Endometrial microvascular endothelial cells (primary cell): Measurements from ENCODE around the gene GNA12. TPM values are rescaled to one million over a fixed set of nuclear protein-coding genes. Genes with fewer than 3 reads are reported as not detected.
"Not testable (repeated sequence)": the region's sequence is repeated elsewhere in the genome, so short reads cannot be mapped to it uniquely, and the experiment has no call there.

Experiments used
- in situ Hi-C: cut with HindIII; loops from 2 replicates; pipeline ENCODE4 v1.10.0; 2017; ENCODE audit warnings: low sequenced_read_pairs, low pct_unique_long_range_greater_than_20kb; ENCODE audit errors: inconsistent ontology term
- total RNA-seq: library from RNA; depleted of rRNA; stranded (reverse); fragments of >200 nt; gene quantifications from one replicate; pipeline ENCODE4 v1.2.3, GENCODE V29; 2015; ENCODE audit errors: inconsistent ontology term

Gene GNA12
- total RNA-seq, 1 donor from 2014 or later: 66.5 TPM

GRCh38 chr7:2869981-2870380, 25.9 kb upstream of the GNA12 start:
- in situ Hi-C loops: no loop called here

- in situ Hi-C loops: no loop called here
These were observed 22.5 kb upstream of the GNA12 start for GRCh38 chr7:2866601-2867000.

GRCh38 chr7:2864999-2865670, 21.0 kb upstream of the GNA12 start:
- in situ Hi-C loops: no loop called here

DNA sequence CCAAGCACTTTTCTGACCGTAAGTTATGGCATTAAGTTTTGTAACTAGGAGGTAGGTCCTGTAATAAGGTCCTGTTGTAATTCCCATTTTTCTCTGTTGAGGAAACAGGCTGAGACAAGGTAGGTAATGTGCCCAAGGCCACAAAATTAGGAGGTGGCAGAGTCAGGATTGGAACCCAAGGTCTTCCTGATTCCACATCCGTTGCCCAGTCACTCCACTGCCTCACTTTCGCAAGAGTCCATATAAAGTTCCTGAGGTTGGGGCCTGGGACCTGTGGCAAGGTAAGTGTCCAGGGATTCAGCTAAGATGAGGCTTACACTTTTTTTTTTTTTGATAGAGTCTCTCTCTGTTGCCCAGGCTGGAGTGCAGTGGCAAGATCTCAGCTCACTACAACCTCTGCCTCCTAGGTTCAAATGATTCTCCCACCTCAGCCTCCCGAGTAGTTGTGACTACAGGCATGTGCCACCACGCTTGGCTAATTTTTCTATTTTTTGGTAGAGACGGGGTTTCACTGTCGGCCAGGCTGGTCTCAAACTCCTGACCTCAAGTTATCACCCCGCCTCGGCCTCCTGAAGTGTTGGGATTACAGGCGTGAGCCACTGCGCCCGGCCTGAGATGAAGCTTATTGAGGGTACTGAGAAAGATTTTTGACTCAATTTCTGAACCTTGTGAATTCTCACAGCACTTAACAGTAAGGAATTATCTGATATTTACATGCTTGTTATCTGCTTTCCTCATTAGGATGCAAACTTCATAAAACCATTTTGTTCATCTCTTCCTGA, 20.3 kb upstream of the GNA12 start:
- in situ Hi-C loops: no loop called here

- in situ Hi-C loops: no loop called here
These were observed 19.5 kb upstream of the GNA12 start for GRCh38 chr7:2863461-2864066.

- in situ Hi-C loops: no loop called here
These were observed 18.8 kb upstream of the GNA12 start for GRCh38 chr7:2862831-2863361.

DNA sequence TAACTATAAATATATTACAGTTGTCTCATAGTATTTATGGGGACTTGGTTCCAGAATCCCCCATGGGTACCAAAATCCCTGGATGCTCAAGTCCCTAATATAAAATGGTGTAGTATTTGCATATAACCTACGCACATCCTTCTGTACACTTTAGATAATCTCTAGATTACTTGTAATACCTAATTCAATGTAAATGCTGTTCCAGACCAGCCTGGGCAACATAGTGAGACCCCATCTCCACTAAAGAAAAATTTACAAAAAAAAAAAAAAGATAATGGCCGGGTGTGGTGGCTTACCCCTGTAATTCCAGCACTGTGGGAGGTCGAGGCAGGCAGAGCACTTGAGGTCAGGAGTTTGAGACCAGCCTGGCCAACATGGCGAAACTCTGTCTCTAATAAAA, 17.4 kb upstream of the GNA12 start:
- in situ Hi-C loops: no loop called here

DNA sequence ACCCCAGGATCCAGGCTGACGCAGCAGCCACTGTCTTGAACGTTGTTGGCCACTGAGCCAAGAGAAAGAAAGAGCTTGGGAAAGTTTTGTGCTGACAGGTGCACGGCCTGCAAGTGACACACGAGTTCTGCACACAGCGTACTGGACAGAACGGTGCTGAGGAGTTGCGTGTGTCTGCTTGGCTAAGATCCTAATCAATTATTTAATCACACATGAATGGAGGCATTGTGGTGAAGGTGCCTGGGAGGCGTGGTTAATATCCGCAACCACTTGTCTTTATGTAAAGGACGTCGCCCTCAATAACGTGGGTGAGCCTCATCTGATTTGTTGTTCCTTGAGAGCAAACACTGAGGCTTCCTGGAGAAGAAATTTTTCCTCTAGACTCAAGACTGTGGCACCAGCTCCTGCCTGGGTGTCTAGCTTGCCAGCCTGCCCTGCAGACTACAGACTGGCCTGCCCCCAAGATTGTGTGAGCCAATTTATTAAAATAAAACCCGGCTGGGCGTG, 16.6 kb upstream of the GNA12 start:
- in situ Hi-C loops: no loop called here

GRCh38 chr7:2859952-2860351, 15.8 kb upstream of the GNA12 start:
- in situ Hi-C loops: no loop called here

GRCh38 chr7:2858621-2859020, 14.5 kb upstream of the GNA12 start:
- in situ Hi-C loops: no loop called here

DNA sequence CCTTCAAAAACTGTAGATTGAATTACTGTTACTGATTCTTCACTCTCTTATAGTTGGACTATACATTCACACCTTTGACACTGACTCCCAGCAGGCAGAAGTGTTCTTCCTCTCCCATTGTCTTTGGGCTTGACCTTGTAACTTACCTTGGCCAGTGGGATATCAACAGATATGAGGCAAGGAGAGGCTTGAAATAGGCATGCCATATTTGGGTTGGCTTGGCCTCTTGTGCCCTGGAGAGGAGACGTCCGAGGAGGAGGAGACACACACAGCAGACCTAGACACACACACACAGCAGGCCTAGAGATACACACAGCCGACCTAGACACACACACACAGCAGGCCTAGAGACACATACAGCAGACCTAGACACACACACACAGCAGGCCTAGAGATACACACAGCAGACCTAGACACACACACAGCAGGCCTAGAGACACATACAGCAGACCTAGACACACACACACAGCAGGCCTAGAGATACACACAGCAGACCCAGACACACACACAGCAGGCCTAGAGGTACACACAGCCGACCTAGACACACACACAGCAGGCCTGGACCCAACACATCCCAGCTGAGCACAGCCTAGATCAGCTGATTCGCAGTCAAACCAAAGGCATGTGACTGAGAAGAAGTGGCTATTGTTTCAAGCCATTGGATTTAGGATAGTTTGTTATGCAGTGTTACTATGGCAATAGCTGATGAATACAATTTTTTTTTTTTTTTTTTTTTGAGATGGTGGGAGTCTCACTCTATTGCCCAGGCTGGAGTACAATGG, 12.5 kb upstream of the GNA12 start:
- in situ Hi-C loops: no loop called here

GRCh38 chr7:2855386-2855785, 11.3 kb upstream of the GNA12 start:
- in situ Hi-C loops: no loop called here

DNA sequence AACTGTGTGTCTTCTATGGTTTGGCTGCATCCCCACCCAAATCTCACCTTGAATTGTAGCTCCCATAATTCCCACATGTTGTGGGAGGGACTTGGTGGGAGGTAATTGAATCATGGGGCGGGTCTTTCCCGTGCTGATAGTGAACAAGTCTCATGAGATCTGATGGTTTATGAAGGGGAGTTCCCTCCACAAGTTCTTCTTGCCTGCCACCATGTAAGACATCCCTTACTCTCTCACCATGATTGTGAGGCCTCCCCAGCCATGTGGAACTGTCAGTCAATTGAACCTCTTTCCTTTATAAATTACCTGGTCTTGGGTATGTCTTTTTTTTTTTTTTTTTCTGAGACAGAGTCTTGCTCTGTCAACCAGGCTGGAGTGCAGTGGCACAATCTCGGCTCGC, 9.4 kb upstream of the GNA12 start:
- in situ Hi-C loops: not testable (repeated sequence)

GRCh38 chr7:2853147-2853546, 9.0 kb upstream of the GNA12 start:
- in situ Hi-C loops: no loop called here

DNA sequence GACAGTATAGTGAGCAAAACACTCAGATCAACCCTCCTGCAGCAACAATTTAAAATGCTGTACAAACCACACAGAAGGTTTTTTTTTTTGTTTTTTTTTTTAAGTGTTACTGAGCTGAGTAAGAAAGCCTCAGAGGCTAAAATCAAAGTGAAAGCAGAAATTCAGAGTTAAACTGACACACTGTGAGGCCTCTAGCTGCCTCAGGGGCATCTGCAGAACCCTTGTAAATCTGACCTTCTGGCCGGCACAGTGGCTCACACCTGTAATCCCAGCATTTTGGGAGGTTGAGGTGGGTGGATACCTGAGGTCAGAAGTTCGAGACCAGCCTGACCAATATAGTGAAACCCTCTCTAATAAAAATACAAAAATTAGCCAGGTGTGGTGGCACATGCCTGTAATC, 7.4 kb upstream of the GNA12 start:
- in situ Hi-C loops: no loop called here

- in situ Hi-C loops: no loop called here
These were observed 6.0 kb upstream of the GNA12 start for GRCh38 chr7:2849941-2850766.

GRCh38 chr7:2845034-2845592, 1.0 kb upstream of the GNA12 start:
- in situ Hi-C loops: no loop called here

DNA sequence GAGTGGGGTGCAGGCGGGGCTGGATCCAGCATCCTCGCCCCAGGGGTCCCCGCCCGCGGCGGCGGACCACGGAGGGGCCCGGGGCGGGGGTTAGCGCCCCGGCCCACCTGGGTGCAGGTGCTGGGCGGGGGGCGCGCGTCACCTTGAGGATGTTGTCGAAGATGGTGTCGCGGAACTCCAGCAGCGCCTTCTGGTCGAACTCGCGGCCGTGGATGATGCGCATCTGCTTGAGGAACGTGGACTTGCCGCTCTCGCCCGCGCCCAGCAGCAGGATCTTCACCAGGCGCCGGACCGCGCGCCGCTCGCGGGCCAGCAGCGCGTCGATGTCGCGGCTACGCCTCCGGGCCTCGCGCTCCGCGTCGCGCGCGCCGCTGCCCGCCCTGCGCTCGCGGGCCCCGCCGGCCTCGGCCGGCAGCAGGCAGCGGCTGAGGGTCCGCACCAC, 376 bp downstream of the GNA12 start:
- in situ Hi-C loops: no loop called here
